HepG2 (cell line): ENCODE results near the gene STBD1. TPM values are rescaled to one million over a fixed set of nuclear protein-coding genes. Genes with fewer than 3 reads are reported as not detected.

Experiments
- ATAC-seq: fragments of 200-7000 bp; cut with Tn5 transposase; 3 replicates; pipeline ENCODE4 v1.9.1; 2020; ENCODE audit warnings: mild to moderate bottlenecking, moderate library complexity
- BruUV-seq: library from RNA; stranded (reverse); fragments of 400-500 nt; replicated peaks from 2 replicates; lab custom pipeline; 2021; lab: Mats Ljungman, UMichigan
- CTCF ChIA-PET: fragments of 300-600 bp; formaldehyde crosslinking; extraction: SDS; loops from one replicate; lab custom pipeline; 2021; ENCODE audit warnings: low total read pairs, inconsistent platforms, low intra/inter-chr PET ratio; lab: Yijun Ruan, JAX
- POLR2A ChIA-PET: fragments of 350-600 bp; sonication (Branson Sonifier 250); formaldehyde crosslinking; loops from one replicate; lab custom pipeline; 2020; ENCODE audit warnings: antibody characterized with exemption, inconsistent platforms; lab: Yijun Ruan, JAX
- DNase-seq: peaks from one replicate; pipeline ENCODE4 v3.0.0-alpha.2; 2015; ENCODE audit warnings: low spot score
- FAIRE-seq: peaks from 3 replicates; lab custom pipeline; 2011; peaks lifted over from hg19 to GRCh38; lab: Jason Lieb, UNC
- H2AFZ ChIP-seq: one replicate; pipeline ENCODE4 v1.6.1; 2011; ENCODE audit warnings: low read length, inconsistent platforms
- H3K27ac ChIP-seq: fragments of 300-600 bp; 3 replicates; pipeline ENCODE4 v1.8.0; 2011; ENCODE audit warnings: mixed run types, mild to moderate bottlenecking, mixed read lengths, low read length, inconsistent platforms; ENCODE audit not compliant: insufficient read depth; ENCODE audit errors: extremely low read length
- H3K27me3 ChIP-seq, 2 experiments: fragments of 200-600 bp in 1 of 2; 2 replicates in 1 of 2; 3 replicates in 1 of 2; pipeline versions ENCODE4 v1.6.0 to v1.8.0; 2011; ENCODE audit warnings: low read length in 2 of 2, mild to moderate bottlenecking in 2 of 2, moderate library complexity in 2 of 2, inconsistent platforms in 1 of 2; ENCODE audit not compliant: insufficient read depth in 2 of 2, control insufficient read depth in 1 of 2
- H3K36me3 ChIP-seq, 2 experiments: fragments of 200-600 bp in 1 of 2; replicated peaks in 1 of 2; 2 replicates in 1 of 2; 3 replicates in 1 of 2; pipeline versions ENCODE4 v1.5.1 to v1.8.0; 2011; ENCODE audit warnings: low read length in 2 of 2, inconsistent platforms in 1 of 2; ENCODE audit not compliant: insufficient read depth in 2 of 2, control insufficient read depth in 1 of 2
- H3K4me1 ChIP-seq: 2 replicates; pipeline ENCODE4 v1.5.1; 2012; ENCODE audit warnings: low read length, inconsistent platforms; ENCODE audit not compliant: insufficient read depth
- H3K4me2 ChIP-seq: 2 replicates; pipeline ENCODE4 v1.6.0; 2011; ENCODE audit warnings: low read depth, low read length, inconsistent platforms
- H3K4me3 ChIP-seq, 3 experiments: fragments of 200-600 bp in 1 of 3; sonication (generic), shearing (Covaris generic) in 1 of 3; replicated peaks in 1 of 3; 2 replicates each; pipeline ENCODE4 v1.5.1; 2011 to 2016; ENCODE audit warnings: low read length in 3 of 3, inconsistent platforms in 2 of 3, low read depth in 2 of 3, mild to moderate bottlenecking in 2 of 3, control low read depth in 1 of 3, mixed read lengths in 1 of 3; ENCODE audit not compliant: insufficient read depth in 1 of 3
- H3K79me2 ChIP-seq: one replicate; pipeline ENCODE4 v1.6.1; 2011; ENCODE audit warnings: low read length, inconsistent platforms; ENCODE audit not compliant: insufficient read depth
- H3K9ac ChIP-seq: 2 replicates; pipeline ENCODE4 v1.6.0; 2011; ENCODE audit warnings: mild to moderate bottlenecking, low read depth, low read length, inconsistent platforms; ENCODE audit not compliant: insufficient read depth
- H3K9me3 ChIP-seq: 2 replicates; pipeline ENCODE4 v1.5.1; 2012; ENCODE audit warnings: mild to moderate bottlenecking, low read length
- H4K20me1 ChIP-seq: 2 replicates; pipeline ENCODE4 v1.6.0; 2011; ENCODE audit warnings: inconsistent platforms, mild to moderate bottlenecking, low read length, moderate library complexity; ENCODE audit not compliant: insufficient read depth
- CEBPB ChIP-seq: IDR thresholded peaks from 2 replicates; pipeline ENCODE4 v1.6.1; 2011; ENCODE audit warnings: low read depth, low read length, improper control_type of control experiment, borderline replicate concordance
- DR1 ChIP-seq: sonication (generic); formaldehyde crosslinking; IDR thresholded peaks from 2 replicates; pipeline ENCODE4 v1.8.0; 2021; ENCODE audit warnings: mild to moderate bottlenecking, missing genetic modification reagents, inconsistent platforms
- EZH2 ChIP-seq: conservative IDR thresholded peaks from 2 replicates; pipeline ENCODE4 v1.6.1; 2012; ENCODE audit warnings: mild to moderate bottlenecking, low read depth, low read length, moderate library complexity
- HOXA3 ChIP-seq: sonication (generic); formaldehyde crosslinking; IDR thresholded peaks from 2 replicates; pipeline ENCODE4 v1.5.0; 2020; ENCODE audit warnings: missing genetic modification reagents
- MLX ChIP-seq: IDR thresholded peaks from 2 replicates; pipeline ENCODE4 v1.6.1; 2016
- RARA ChIP-seq: IDR thresholded peaks from 2 replicates; pipeline ENCODE4 v1.6.1; 2016; ENCODE audit warnings: missing genetic modification reagents, missing compliant biosample characterization
- RELA ChIP-seq: sonication (generic); formaldehyde crosslinking; IDR thresholded peaks from 2 replicates; pipeline ENCODE4 v1.4.0; 2020; ENCODE audit warnings: missing genetic modification reagents
- RFX5 ChIP-seq: IDR thresholded peaks from 2 replicates; pipeline ENCODE4 v1.6.1; 2011; ENCODE audit warnings: low read depth, low read length, improper control_type of control experiment
- SMYD3 ChIP-seq: sonication (generic); formaldehyde crosslinking; IDR thresholded peaks from 2 replicates; pipeline ENCODE4 v1.8.1; 2023; ENCODE audit warnings: mild to moderate bottlenecking, missing genetic modification reagents
- SYNCRIP ChIP-seq: fragments of 200-400 bp; formaldehyde crosslinking; IDR thresholded peaks from 2 replicates; pipeline ENCODE4 v1.6.1; 2018; ENCODE audit warnings: mild to moderate bottlenecking, low read depth, low read length; ENCODE audit not compliant: insufficient read depth
- ZBTB7A ChIP-seq: sonication (generic); formaldehyde crosslinking; IDR thresholded peaks from 2 replicates; pipeline ENCODE4 v1.8.0; 2022; ENCODE audit warnings: mild to moderate bottlenecking, missing genetic modification reagents
- ZNF333 ChIP-seq: sonication (generic); formaldehyde crosslinking; IDR thresholded peaks from 2 replicates; pipeline ENCODE4 v1.4.0; 2020; ENCODE audit warnings: mild to moderate bottlenecking, missing genetic modification reagents, borderline replicate concordance
- ZNF441 ChIP-seq: sonication (generic); formaldehyde crosslinking; IDR thresholded peaks from 2 replicates; pipeline ENCODE4 v1.7.0; 2021; ENCODE audit warnings: missing genetic modification reagents, borderline replicate concordance
- ZNF451 ChIP-seq: sonication (generic); formaldehyde crosslinking; IDR thresholded peaks from 2 replicates; pipeline ENCODE4 v1.5.0; 2020; ENCODE audit warnings: mild to moderate bottlenecking, missing genetic modification reagents
- in situ Hi-C: cut with HindIII; loops from 2 replicates; pipeline ENCODE4 v1.10.0; 2017; ENCODE audit warnings: low pct_unique_long_range_greater_than_20kb; ENCODE audit not compliant: extremely low pct_ligation_motif_present
- intact Hi-C: fragments of 100-400 bp; cut with micrococcal nuclease; formaldehyde crosslinking; loops from one replicate; pipeline ENCODE4 v1.10.0; 2022; ENCODE audit not compliant: unreplicated experiment
- polyA plus RNA-seq, 8 experiments: library from polyadenylated mRNA; depleted of rRNA in 3 of 8; stranded (reverse) in 7 of 8; unstranded in 1 of 8; fragments of >200 nt; fragmentation: Illumina TruSeq in 4 of 8; extraction: Trizol in 4 of 8; gene quantifications; 2 replicates each; pipeline versions ENCODE4 v1.2.1 to v1.2.3, GENCODE V29; 2011 to 2016; ENCODE audit warnings: low read depth in 4 of 8, missing spikeins in 1 of 8, mixed read lengths in 1 of 8; ENCODE audit not compliant: insufficient read depth in 1 of 8
- total RNA-seq, 5 experiments: library from RNA; depleted of rRNA; stranded (reverse); fragments of >200 nt; fragmentation: Illumina TruSeq; extraction: Trizol; gene quantifications; 2 replicates each; pipeline ENCODE4 v1.2.3, GENCODE V29; 2016; ENCODE audit warnings: low read depth in 1 of 5

STBD1 gene
- total and polyA plus RNA-seq, 2 of the 13 experiments (the other 11 are each of a cell fraction or from before 2014, with no cell fraction given): 2.8 to 4.3 TPM

GRCh38 chr4:76341063-76341462 lies 34.5 kb downstream of the STBD1 start:
- Histone ChIP-seq H3K4me1 (peaks cover 14% of the 10 kb centered on the region; the same call in 1 of the 2 replicates), H3K4me3 (no peak overlapping the region), H3K9me3 (no peaks in the 10 kb centered on the region), H3K4me2 (no peak overlapping the region), H3K36me3 (no peaks in the 10 kb centered on the region), H3K27ac (no peak overlapping the region), H3K79me2 (no peaks in the 10 kb centered on the region), H3K9ac (no peak overlapping the region), H3K27me3 (no peaks in the 10 kb centered on the region), H4K20me1 (no peaks in the 10 kb centered on the region), H2AFZ (no peak overlapping the region)
- FAIRE-seq: no peak
- CTCF ChIA-PET: no interaction called here
- no TSS peak for BruUV-seq
- in situ Hi-C loops (no loop called here), intact Hi-C loops (no loop called here)
- no peak for ATAC-seq
- no peak for TF ChIP-seq RARA (CRISPR knock-in tag)
- no peak for TF ChIP-seq ZBTB7A (CRISPR knock-in tag)
- no peak for TF ChIP-seq SYNCRIP
- no peak for TF ChIP-seq SMYD3 (CRISPR knock-in tag)
- no peak for TF ChIP-seq ZNF451
- TF ChIP-seq CEBPB: no peak
- TF ChIP-seq RELA (CRISPR knock-in tag): no peak
- no peak for TF ChIP-seq MLX (CRISPR knock-in tag)
- TF ChIP-seq DR1 (CRISPR knock-in tag): no peak
- TF ChIP-seq ZNF441 (CRISPR knock-in tag): no peak
- no peak for TF ChIP-seq EZH2
- no peak for TF ChIP-seq HOXA3 (CRISPR knock-in tag)
- TF ChIP-seq RFX5: no peak
- no peak for TF ChIP-seq ZNF333 (CRISPR knock-in tag)
- POLR2A ChIA-PET: no interaction called here
- DNase-seq: no peak
